Duodenal mucosa (tissue), 2 donors: ENCODE results near the gene SART1.

Experiments used
- H3K27ac ChIP-seq: one replicate; pipeline ENCODE4 v1.7.0; 2013; ENCODE audit warnings: low read depth, low read length
- H3K27me3 ChIP-seq, 2 donors: one replicate each; pipeline ENCODE4 v1.7.0; 2013; ENCODE audit warnings: low read length in 2 of 2, control low read depth in 1 of 2; ENCODE audit not compliant: insufficient read depth in 2 of 2, control insufficient read depth in 1 of 2
- H3K36me3 ChIP-seq, 2 donors: one replicate each; pipeline ENCODE4 v1.7.0; 2013; ENCODE audit warnings: low read length in 2 of 2, control low read depth in 1 of 2; ENCODE audit not compliant: insufficient read depth in 2 of 2, control insufficient read depth in 1 of 2
- H3K4me1 ChIP-seq, 2 donors: one replicate each; pipeline ENCODE4 v1.7.0; 2013; ENCODE audit warnings: low read length in 2 of 2, control low read depth in 1 of 2; ENCODE audit not compliant: insufficient read depth in 2 of 2, control insufficient read depth in 1 of 2
- H3K4me3 ChIP-seq, 2 donors: one replicate each; pipeline ENCODE4 v1.7.0; 2013; ENCODE audit warnings: low read length in 2 of 2, low read depth in 1 of 2
- H3K9ac ChIP-seq, 2 donors: one replicate each; pipeline ENCODE4 v1.7.0; 2013; ENCODE audit warnings: low read length in 2 of 2, low read depth in 1 of 2
- H3K9me3 ChIP-seq, 2 donors: one replicate each; pipeline ENCODE4 v1.7.0; 2013; ENCODE audit warnings: low read length in 2 of 2, control low read depth in 1 of 2; ENCODE audit not compliant: control insufficient read depth in 1 of 2

SART1 gene

DNA sequence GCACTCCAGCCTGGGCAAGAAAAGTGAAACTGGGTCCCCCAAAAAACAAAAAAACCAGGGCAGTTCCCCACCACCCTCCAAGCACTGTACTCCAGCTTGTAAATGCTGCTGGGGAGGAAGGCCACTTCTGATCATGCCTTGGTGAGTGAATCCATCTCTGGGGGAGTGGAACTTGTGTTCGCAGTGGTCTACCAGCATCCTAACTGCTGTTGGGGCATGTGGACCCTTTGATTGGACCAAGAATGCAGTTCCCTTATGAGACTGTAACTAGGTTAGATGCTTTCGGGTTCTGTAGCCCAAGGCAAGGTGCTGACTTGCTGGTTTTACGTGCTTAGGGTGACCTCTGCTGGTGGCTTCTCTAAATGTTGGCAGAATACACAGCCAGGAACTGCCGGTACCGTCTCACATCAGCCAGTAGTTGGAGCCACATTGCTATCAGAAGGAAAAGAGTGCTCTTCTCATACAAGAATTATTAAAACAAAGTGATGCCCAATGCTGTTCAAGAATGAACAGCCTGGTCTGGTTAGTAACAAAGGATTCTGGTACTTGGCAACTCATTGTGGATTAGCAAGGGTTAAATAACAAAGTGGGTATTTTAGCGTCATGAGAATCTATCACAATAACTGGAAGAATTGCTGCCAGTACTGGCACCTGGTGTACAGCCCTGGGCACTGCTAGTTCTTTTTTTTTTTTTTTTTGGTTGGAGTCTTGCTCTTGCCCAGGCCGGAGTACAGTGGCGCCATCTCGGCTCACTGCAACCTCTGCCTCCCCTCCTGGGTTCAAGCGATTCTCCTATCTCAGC is 27.5 kb downstream of the SART1 start:
- Histone ChIP-seq H3K9ac (no peak overlapping the region), H3K27ac (no peak overlapping the region), H3K9me3 (no peaks in the 10 kb centered on the region), H3K4me1 (no peaks in the 10 kb centered on the region), H3K27me3 (no peaks in the 10 kb centered on the region), H3K4me3 (no peak overlapping the region), H3K36me3 (no peaks in the 10 kb centered on the region)

DNA sequence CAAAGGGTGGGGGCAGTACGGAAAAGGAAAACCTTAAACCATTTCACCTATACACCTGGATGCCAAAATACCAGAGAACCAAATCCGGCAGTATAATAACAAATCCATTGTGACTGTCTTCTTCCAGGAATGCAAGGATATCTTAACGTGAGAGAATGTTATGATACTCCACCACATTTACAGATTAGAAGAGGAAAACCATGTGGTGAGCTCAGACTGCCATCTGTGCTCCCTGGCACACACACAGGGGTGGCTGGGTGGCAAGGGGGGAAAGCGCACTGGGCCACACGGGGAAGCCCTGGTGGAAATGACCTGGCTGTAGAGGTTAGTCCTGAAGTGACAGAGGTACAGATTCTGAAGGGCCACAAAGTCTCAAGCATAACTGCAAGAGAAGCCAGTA is 30.5 kb downstream of the SART1 start:
- Histone ChIP-seq H3K9me3 (no peaks in the 10 kb centered on the region), H3K27me3 (no peaks in the 10 kb centered on the region), H3K36me3 (peaks cover 0 to 2% of the 10 kb centered on the region in 2 donors), H3K4me3 (no peak overlapping the region), H3K9ac (no peak overlapping the region), H3K4me1 (no peaks in the 10 kb centered on the region), H3K27ac (no peak overlapping the region)

DNA sequence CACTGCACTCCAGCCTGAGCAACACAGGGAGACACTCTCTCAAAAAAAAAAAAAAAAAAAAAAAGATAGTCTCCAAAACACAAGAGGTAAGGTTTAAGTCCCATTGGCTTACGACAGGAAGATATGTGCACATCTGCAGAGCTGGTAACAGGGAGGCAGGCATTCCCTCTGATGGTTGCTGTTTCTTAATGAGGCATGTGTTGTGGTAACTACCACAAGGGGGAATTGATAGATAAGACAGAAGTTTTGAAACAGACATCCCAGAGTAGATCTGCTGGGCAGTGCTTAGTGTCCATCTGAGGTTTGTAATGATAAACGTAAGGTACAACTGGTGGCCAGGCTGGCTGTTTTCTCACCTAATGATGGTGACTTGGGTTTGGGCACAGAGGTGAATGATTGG is 35.8 kb downstream of the SART1 start:
- H3K4me1 ChIP-seq, result peaks cover 3 to 6% of the 10 kb centered on the region in 2 donors
- no peak overlapping the region for H3K9ac ChIP-seq
- no peaks in the 10 kb centered on the region for H3K27me3 ChIP-seq
- peaks cover 23 to 35% of the 10 kb centered on the region in 2 donors for H3K36me3 ChIP-seq
- no peaks in the 10 kb centered on the region for H3K9me3 ChIP-seq
- H3K27ac ChIP-seq, result no peak overlapping the region
- no peak overlapping the region for H3K4me3 ChIP-seq

DNA sequence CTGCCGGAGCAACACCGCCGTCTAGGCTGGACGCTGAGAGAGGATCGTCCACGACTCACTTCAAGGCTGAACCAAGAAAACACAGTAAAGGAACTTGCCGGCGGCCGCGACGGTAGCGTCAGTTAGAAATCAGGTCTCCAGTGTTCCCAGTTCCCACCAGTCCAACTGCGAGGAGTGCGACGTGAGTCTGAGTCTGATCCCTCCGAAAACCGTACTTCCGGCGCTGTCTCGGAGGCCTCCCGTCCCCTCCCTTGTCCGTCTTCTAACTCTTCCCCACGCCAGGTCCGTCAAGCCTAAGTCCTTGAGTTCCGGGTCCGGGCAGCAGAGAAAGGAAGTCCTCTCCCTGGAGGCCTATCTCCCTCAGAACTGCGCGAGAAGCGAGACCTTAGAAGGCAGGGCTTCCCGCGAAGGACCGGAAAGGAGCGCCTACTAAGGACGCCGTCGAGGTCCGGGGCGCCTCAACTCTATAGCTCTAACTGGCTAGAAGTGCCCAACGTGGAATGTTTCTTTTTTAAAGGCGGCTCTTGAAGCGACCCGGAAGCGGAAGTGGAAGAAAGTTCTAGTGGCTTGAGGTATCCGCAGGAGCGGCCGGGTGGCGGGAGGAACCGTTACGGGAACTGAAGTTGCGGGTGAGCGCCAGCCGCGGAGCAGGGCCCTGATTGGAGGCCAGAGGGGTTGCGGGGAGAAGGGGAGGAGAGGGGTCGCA is 40.6 kb downstream of the SART1 start, which contains the start of the genes BANF1 and EIF1AD:
BANF1 (plus strand) TSS at position 562 of the 706 bp plus-strand sequence. CDS start 748 bp downstream, outside the sequence.
EIF1AD (minus strand) TSS at position 216 of the 706 bp plus-strand sequence. CDS start 1,768 bp downstream, outside the sequence.
- peak within 1 kb of the TSS; percentile 96 for H3K27ac ChIP-seq
- H3K27me3 ChIP-seq, result no peaks in the 10 kb centered on the region
- peak within 1 kb of the TSS; percentile 90 to 99 for H3K9ac ChIP-seq

DNA sequence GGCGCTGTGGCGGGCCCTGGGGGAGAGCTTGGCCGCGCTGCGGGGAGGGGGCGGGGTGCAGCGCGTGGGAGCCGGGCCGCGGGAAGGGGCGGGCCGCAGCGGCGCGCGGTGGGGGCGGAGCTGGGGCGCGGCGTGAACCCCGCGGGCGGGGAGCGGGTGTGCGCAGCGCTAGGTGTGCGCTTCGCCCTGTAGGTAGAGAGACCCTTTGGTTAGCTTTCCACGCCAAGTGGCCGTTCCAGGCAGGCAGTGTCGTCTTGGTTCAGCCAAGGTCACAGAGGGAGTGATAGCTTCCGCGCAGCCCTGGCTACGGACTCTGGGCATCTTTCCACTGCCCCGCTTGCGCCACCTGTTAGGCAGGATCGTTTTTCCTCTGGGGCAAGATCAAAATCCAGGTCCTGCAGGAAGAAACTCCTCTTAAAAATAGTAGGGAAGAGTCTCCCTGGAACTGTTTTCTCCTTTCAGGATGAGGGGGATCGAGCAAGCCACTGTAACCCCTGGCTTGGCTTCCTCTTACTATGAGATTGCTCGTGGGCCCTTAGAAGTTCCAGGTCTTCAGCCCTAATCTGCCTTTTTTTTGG is 41.2 kb downstream of the SART1 start:
- H3K9ac ChIP-seq, result peak overlapping the region; percentile 90 to 99
- no peaks in the 10 kb centered on the region for H3K9me3 ChIP-seq
- H3K27me3 ChIP-seq, result no peaks in the 10 kb centered on the region
- peaks cover 10 to 16% of the 10 kb centered on the region in 2 donors for H3K4me1 ChIP-seq
- peaks cover 26 to 37% of the 10 kb centered on the region in 2 donors for H3K36me3 ChIP-seq
- peak overlapping the region; percentile 96 for H3K27ac ChIP-seq
- peak overlapping the region; percentile 98 to 100 for H3K4me3 ChIP-seq

More for the DNA sequence above, 40.6 kb downstream of the SART1 start, which contains the start of the genes BANF1 and EIF1AD:
- H3K4me3 ChIP-seq, result peak within 1 kb of the TSS; percentile 98 to 100
- H3K4me1 ChIP-seq, result peaks cover 10 to 16% of the 10 kb centered on the region in 2 donors
- no peaks in the 10 kb centered on the region for H3K9me3 ChIP-seq
- H3K36me3 ChIP-seq, result peaks cover 32 to 44% of the 10 kb centered on the region in 2 donors

DNA sequence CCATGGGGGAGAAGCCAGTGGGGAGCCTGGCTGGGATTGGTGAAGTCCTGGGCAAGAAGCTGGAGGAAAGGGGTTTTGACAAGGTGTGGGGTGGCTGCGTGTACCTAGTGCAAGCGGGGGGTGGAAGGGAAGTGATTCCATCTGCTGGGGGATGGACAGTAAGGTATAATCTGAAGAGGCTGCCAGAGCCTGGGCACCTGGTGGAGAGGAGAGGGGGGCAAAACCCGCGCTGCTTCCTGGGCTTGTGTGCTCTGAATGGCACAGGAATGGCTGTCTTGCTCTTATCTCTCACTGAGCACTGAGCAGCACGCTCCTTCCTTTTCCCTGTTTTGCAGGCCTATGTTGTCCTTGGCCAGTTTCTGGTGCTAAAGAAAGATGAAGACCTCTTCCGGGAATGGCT is 41.8 kb downstream of the SART1 start:
- H3K36me3 ChIP-seq, result peaks cover 23 to 32% of the 10 kb centered on the region in 2 donors
- H3K9me3 ChIP-seq, result no peaks in the 10 kb centered on the region
- peak overlapping the region; percentile 78 to 99 for H3K9ac ChIP-seq

DNA sequence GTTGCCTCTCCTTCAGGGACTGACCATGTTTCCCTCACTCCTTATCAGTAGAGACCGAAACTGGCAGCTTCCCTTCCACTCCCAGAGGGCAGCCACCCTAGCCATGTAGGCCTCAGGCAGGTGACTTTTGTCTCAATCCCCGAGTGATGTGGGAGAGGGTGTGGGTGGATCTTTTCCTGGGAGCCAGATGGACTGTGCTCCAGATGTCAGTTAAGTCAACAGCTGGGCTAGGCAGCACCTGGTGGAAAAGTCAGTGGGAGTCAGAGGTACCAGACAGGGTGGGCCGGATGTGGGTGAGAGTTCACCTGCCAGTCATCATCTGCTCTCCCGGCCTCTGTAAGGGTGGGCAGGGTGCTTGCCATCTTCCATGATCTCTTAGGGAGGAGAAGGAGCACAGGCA is 42.7 kb downstream of the SART1 start:
- H3K4me3 ChIP-seq, result no peak overlapping the region
- peaks cover 10 to 16% of the 10 kb centered on the region in 2 donors for H3K4me1 ChIP-seq
- no peak overlapping the region for H3K27ac ChIP-seq
- H3K9me3 ChIP-seq, result no peaks in the 10 kb centered on the region
- no peak overlapping the region for H3K9ac ChIP-seq
- H3K27me3 ChIP-seq, result no peaks in the 10 kb centered on the region
- H3K36me3 ChIP-seq, result peaks cover 15 to 23% of the 10 kb centered on the region in 2 donors

More for the DNA sequence above, 41.8 kb downstream of the SART1 start:
- peaks cover 10 to 16% of the 10 kb centered on the region in 2 donors for H3K4me1 ChIP-seq
- H3K27ac ChIP-seq, result no peak overlapping the region
- H3K4me3 ChIP-seq, result peak overlapping the region; percentile 98 to 100
- no peaks in the 10 kb centered on the region for H3K27me3 ChIP-seq

DNA sequence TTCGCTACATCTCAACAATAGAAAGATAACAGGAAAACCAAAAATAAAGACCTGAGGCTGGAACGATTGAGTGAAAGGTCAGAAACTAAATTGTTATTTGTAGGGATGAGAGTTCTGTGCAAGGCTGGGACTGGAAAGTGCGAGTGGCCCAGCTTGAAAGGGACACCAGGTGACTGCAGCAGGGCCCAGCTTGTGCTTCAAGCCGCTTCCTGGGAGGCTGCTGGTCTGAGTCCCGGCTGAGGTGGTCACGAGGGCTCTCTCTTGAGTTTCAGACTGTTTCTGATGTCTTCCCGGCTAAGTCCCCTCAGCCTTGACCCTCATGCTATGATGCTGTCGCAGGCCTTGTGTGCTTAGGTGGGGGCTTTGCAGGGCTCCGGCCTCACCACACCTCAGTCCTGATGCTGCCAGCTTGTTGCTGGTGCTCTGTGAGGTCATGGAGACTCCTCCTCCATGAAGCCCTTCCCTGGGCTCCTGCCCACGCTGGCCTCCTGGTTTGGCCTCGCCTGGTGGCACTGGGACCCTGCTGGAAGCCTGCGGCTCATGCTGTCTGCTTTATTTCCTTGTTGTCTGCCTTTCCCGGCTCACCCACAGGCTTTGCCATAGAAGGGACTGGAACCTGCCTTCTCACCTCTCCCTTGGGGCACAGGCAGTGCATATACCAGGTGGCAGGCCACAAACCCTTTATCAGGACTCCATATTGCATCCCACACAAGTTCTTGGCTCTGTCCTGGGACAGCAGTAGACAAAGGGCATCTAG is 44.8 kb downstream of the SART1 start:
- H3K4me3 ChIP-seq, result no peak overlapping the region
- H3K27ac ChIP-seq, result no peak overlapping the region
- H3K27me3 ChIP-seq, result peaks cover 4 to 8% of the 10 kb centered on the region in 2 donors
- no peaks in the 10 kb centered on the region for H3K9me3 ChIP-seq
- H3K36me3 ChIP-seq, result peaks cover 8 to 11% of the 10 kb centered on the region in 2 donors
- H3K9ac ChIP-seq, result no peak overlapping the region
- peaks cover 7 to 10% of the 10 kb centered on the region in 2 donors for H3K4me1 ChIP-seq

DNA sequence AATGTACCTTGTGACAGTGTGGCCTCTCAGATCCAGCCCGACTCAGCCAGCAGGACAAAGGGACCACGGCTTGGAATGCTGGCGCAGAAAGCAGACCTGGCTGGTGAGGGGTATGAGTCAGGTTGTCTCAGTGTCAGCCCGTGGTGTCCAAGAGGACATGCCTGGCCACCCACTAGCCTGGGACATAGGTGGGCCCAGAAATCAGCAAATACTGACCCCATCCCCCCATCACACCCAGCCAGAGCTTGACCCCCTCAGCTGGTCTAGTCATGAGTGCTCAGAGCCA is 45.3 kb downstream of the SART1 start:
- Histone ChIP-seq H3K36me3 (peaks cover 8 to 11% of the 10 kb centered on the region in 2 donors), H3K4me1 (peaks cover 7 to 10% of the 10 kb centered on the region in 2 donors), H3K27ac (no peak overlapping the region), H3K9ac (no peak overlapping the region), H3K4me3 (no peak overlapping the region), H3K27me3 (peaks cover 9 to 14% of the 10 kb centered on the region in 2 donors), H3K9me3 (no peaks in the 10 kb centered on the region)
